MG63 (cell line): Measurements from ENCODE around the gene EIF1AD. TPM values are rescaled to one million over a fixed set of nuclear protein-coding genes. Genes with fewer than 3 reads are reported as not detected.

ENCODE experiments used
- DNase-seq: peaks from one replicate; pipeline ENCODE4 v3.0.0-alpha.2; 2020
- H3K27me3 ChIP-seq: fragments of 250-450 bp; sonication (Bioruptor Pico); 2 replicates; pipeline ENCODE4 v1.5.1; 2020; ENCODE audit warnings: mild to moderate bottlenecking, moderate library complexity
- H3K36me3 ChIP-seq: fragments of 250-450 bp; sonication (Bioruptor Pico); 2 replicates; pipeline ENCODE4 v1.5.1; 2020; ENCODE audit warnings: mild to moderate bottlenecking, moderate library complexity
- H3K4me3 ChIP-seq: fragments of 250-450 bp; sonication (Bioruptor Pico); 2 replicates; pipeline ENCODE4 v1.5.1; 2020; ENCODE audit warnings: mild to moderate bottlenecking, moderate library complexity
- H3K9me3 ChIP-seq: fragments of 250-450 bp; sonication (Bioruptor Pico); 2 replicates; pipeline ENCODE4 v1.5.1; 2020; ENCODE audit warnings: mild to moderate bottlenecking, moderate library complexity
- total RNA-seq: library from RNA; depleted of rRNA; stranded (reverse); fragments of >200 nt; shearing (Covaris generic); gene quantifications from 2 replicates; pipeline ENCODE4 v1.2.3, GENCODE V29; 2014; ENCODE audit warnings: low replicate concordance; rRNA removed

EIF1AD gene
- total RNA-seq, result 17.5 and 32.3 TPM in 2 replicates

DNA sequence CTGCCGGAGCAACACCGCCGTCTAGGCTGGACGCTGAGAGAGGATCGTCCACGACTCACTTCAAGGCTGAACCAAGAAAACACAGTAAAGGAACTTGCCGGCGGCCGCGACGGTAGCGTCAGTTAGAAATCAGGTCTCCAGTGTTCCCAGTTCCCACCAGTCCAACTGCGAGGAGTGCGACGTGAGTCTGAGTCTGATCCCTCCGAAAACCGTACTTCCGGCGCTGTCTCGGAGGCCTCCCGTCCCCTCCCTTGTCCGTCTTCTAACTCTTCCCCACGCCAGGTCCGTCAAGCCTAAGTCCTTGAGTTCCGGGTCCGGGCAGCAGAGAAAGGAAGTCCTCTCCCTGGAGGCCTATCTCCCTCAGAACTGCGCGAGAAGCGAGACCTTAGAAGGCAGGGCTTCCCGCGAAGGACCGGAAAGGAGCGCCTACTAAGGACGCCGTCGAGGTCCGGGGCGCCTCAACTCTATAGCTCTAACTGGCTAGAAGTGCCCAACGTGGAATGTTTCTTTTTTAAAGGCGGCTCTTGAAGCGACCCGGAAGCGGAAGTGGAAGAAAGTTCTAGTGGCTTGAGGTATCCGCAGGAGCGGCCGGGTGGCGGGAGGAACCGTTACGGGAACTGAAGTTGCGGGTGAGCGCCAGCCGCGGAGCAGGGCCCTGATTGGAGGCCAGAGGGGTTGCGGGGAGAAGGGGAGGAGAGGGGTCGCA lies at the start of gene EIF1AD, which contains the start of gene BANF1:
Gene EIF1AD, minus strand, starts transcription at position 216 of the 706 bp plus-strand sequence. CDS start 1,768 bp downstream, outside the sequence.
Gene BANF1, plus strand, starts transcription at position 562 of the 706 bp plus-strand sequence. CDS start 748 bp downstream, outside the sequence.
- no peaks in the 10 kb centered on the region for H3K9me3 ChIP-seq
- no peaks in the 10 kb centered on the region for H3K27me3 ChIP-seq
- DNase-seq, result peak; percentile 97
- H3K4me3 ChIP-seq, result peak within 1 kb of the TSS; percentile 90
- H3K36me3 ChIP-seq, result peaks cover 69% of the 10 kb centered on the region

- H3K4me3 ChIP-seq, result peak overlapping the region; percentile 92
- no peaks in the 10 kb centered on the region for H3K9me3 ChIP-seq
- H3K27me3 ChIP-seq, result no peaks in the 10 kb centered on the region
- H3K36me3 ChIP-seq, result peaks cover 34% of the 10 kb centered on the region
- DNase-seq, result no peak
Observed at GRCh38 chr11:66051371-66051765, 49.4 kb upstream of the EIF1AD start.

- no peaks in the 10 kb centered on the region for H3K9me3 ChIP-seq
- H3K27me3 ChIP-seq, result no peaks in the 10 kb centered on the region
- DNase-seq, result no peak
Observed at GRCh38 chr11:66050581-66051231, 48.7 kb upstream of the EIF1AD start.

DNA sequence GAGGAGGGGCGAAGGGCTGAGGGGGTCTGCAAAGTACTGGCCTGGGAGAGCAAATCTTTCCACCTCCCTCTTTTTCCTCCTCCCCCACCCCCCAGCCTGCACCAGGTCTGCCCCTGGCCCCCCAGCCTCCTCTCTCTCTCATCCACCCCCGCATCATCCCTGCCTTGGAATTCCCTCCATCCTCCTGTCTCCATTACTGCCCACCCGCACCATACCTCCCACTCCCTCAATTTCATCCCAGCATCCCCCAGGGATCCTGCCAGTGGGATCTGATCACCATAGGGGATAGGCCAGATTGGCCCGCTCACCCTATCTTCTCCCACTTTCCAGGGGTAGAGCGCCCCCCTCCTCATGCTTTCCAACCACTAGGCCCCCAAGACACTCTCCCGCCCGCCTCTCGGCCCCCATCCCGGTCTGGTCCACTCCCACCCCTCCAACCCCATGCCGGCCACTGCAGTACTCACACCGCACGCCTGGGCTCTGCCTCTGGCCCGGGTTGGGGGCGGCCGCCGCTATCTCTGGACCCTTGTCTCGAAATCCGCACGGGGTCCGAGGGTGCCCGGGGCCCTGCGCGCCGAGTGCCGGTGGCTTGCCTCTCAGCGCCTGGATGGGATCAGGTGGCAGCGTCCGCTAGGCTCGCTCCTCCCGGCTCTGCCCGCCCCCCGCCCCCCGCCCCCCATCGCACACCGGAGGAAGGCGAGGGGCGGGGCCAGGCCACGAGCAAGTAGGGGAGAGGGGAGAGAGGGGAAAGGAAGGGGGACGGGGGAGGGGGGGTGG lies 46.8 kb upstream of the EIF1AD start, which contains the start of gene GAL3ST3:
Gene GAL3ST3, minus strand, starts transcription at position 615 of the 777 bp plus-strand sequence. CDS start 3,746 bp downstream, outside the sequence.
- no peak within 1 kb of the TSS for H3K4me3 ChIP-seq
- H3K36me3 ChIP-seq, result peaks cover 9% of the 10 kb centered on the region
- no peak for DNase-seq
- H3K27me3 ChIP-seq, result no peaks in the 10 kb centered on the region
- H3K9me3 ChIP-seq, result no peaks in the 10 kb centered on the region

More at GRCh38 chr11:66050581-66051231, 48.7 kb upstream of the EIF1AD start:
- no peak overlapping the region for H3K4me3 ChIP-seq
- peaks cover 29% of the 10 kb centered on the region for H3K36me3 ChIP-seq

- Histone ChIP-seq H3K4me3 (no peak overlapping the region), H3K9me3 (no peaks in the 10 kb centered on the region), H3K36me3 (peaks cover 3% of the 10 kb centered on the region), H3K27me3 (no peaks in the 10 kb centered on the region)
- DNase-seq, result no peak
Observed at GRCh38 chr11:66047541-66048365, 45.8 kb upstream of the EIF1AD start.

GRCh38 chr11:66046901-66047300 lies 44.9 kb upstream of the EIF1AD start:
- Histone ChIP-seq H3K9me3 (no peaks in the 10 kb centered on the region), H3K36me3 (no peaks in the 10 kb centered on the region), H3K27me3 (no peaks in the 10 kb centered on the region), H3K4me3 (no peak overlapping the region)
- DNase-seq, result no peak

DNA sequence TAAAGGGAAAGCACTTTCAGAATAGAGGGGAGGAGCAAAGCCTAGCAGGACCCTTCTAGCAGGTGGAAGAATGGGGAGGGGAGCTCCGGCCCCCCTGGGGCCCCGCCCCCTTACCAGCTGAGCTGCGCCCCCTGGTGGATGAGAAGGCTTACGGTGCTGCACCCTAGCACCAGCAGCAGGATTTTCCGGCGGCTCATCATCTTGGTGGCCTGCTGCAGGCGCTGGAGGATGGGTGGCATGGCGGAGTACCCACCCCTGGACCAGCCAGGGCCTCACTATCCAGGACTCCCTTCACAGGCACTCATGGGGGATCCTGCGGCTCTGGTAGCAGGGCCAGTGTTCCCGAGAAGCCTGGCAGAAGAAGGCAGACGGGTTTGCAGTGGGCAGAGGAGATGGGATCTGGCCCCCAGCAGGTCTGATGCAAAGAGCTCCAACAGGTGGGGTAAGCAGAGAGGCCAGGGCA lies 43.3 kb upstream of the EIF1AD start:
- Histone ChIP-seq H3K36me3 (no peaks in the 10 kb centered on the region), H3K27me3 (no peaks in the 10 kb centered on the region), H3K9me3 (no peaks in the 10 kb centered on the region), H3K4me3 (no peak overlapping the region)
- peak; percentile 61 for DNase-seq

- H3K27me3 ChIP-seq, result no peaks in the 10 kb centered on the region
- no peak overlapping the region for H3K4me3 ChIP-seq
- DNase-seq, result no peak
- no peaks in the 10 kb centered on the region for H3K36me3 ChIP-seq
- no peaks in the 10 kb centered on the region for H3K9me3 ChIP-seq
Observed at GRCh38 chr11:66044757-66045156, 42.8 kb upstream of the EIF1AD start.

DNA sequence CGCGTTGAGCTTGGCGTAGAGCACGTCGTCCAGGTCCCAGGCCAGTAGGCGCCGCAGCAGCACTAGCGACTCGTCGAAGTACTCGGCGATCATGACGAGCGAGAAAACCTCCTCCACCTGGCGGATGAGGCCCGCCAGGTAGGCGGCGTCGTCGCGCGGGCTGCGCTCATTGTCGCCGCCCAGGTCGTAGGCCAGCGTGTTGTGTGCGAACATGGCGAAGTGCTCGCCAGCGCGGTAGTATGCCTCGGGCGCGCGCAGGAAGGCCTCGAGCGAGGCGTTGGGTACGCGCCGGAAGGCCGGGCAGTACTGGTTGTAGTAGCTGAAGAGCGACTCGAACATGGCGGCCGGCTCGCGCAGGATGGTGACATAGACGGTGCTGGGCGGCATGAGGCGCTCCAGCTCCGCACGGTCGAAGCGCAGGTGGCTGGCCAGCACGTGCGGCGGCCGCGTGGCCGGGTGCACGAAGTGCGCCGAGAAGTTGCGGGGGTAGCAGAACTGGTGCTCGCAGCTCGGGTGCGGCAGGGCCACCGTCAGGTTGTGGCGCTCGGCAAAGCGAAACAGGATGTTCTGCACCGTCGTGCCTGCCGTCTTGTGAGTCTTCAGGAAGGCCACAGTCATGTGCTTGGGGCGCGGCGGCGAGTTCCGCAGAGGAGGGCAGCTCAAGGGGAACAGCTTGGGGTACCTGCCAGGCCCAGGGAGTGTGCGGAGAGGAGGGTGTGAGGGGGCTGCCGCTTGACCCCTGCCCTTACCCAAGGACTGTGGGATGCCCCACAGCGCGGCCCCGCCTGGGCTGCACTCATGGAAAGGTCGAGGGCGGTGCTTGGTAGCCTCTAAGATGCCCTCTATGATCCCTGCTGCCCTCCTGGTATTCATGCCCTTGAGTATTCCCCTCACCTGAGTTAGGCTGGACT lies 41.3 kb upstream of the EIF1AD start:
- Histone ChIP-seq H3K36me3 (no peaks in the 10 kb centered on the region), H3K9me3 (no peaks in the 10 kb centered on the region), H3K27me3 (no peaks in the 10 kb centered on the region), H3K4me3 (no peak overlapping the region)
- DNase-seq, result no peak

DNA sequence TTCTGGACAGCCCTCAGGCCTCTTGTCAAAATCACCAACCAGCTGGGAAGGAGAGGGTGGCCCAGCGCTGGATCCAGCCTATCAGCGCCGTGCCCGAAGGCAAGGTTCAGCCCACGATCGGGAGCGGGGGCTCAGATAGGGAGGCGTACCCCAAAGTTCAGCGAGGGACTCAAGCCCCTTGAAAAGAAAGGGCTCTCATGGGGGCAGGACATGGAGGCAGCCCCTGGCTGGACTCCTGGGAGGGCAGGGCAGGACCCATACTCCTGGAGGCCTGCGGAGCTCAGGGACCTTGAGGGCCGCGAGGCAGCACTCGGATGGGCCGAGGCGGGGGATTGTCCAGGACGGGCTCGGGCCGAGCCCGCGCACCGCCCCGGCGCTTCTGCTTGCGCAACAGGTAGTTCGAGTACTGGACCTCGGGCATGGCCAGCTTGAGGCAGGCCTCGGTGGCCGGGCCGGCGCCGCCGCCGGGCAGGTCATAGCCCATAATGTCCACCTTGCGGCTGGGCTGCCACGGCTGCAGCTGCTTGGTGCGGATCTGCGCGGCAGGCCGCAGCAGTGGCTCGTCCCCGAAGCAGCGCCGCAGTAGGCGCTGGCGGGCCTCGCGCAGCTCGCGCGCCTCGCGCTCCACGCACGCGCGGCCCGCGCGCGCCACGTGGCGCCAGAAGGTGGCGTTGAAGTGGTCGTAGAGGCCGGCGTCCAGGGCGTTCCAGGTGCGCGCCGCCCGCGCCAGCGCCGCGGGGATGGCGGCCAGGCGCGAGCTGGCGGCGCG lies 40.5 kb upstream of the EIF1AD start:
- Histone ChIP-seq H3K9me3 (no peaks in the 10 kb centered on the region), H3K36me3 (no peaks in the 10 kb centered on the region), H3K4me3 (no peak overlapping the region), H3K27me3 (no peaks in the 10 kb centered on the region)
- no peak for DNase-seq

DNA sequence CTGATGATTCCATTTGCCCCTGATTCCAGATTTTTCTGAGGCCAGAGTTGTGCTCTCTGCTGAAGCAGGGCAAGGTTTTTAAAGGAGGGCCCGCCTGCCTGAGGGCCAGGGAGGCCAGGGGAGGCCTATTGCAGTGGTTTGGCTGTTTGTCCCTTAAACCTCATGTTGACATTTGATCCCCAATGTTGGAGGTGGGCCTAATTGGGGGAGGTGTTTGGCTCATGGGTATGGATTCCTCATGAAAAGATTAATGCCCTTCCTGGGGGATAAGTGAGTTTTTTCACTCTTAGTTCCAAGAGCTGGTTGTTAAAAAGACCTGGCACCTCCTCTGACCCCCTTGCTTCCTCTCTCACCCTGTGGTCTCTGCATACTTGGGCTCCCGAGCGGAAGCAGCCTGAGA lies 37.8 kb upstream of the EIF1AD start:
- no peak for DNase-seq
- Histone ChIP-seq H3K9me3 (no peaks in the 10 kb centered on the region), H3K36me3 (no peaks in the 10 kb centered on the region), H3K4me3 (no peak overlapping the region), H3K27me3 (no peaks in the 10 kb centered on the region)

DNA sequence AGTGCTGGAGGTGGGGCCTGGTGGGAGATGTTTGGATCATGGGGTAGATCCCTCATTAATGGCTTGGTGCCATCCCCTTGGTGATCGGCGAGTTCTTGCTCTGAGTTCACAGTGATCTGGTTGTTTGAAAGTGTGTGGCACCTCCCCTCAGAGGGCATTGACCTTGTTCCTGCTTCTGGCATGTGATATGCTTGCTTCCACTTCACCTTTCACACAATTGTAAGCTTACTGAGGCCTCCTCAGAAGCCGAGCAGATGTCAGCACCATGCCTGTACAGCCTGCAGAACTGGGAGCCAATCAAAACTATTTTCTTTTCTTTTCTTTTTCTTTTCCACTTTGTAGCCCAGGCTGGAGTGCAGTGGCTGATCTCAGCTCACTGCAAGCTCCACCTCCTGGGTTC lies 35.4 kb upstream of the EIF1AD start:
- Histone ChIP-seq H3K27me3 (no peaks in the 10 kb centered on the region), H3K36me3 (no peaks in the 10 kb centered on the region), H3K9me3 (no peaks in the 10 kb centered on the region), H3K4me3 (no peak overlapping the region)
- no peak for DNase-seq

DNA sequence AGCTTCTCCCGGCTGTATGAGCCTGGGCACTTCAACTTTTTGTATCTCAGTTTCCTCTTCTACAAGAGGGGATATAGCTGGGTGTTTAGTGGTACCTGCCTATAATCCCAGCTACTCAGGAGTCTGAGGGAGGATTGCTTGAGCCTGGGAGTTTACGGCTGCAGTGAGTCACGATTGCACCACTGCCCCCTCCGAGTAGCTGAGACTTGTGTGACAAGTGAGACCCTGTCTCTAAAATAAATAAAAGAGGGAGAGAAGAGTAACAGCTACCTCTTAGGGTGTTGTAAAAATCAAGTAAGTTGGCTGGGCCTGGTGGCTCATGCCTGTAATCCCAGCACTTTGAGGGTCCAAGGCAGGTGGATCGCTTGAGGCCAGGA lies 34.4 kb upstream of the EIF1AD start:
- Histone ChIP-seq H3K4me3 (no peak overlapping the region), H3K36me3 (peaks cover 3% of the 10 kb centered on the region; the same call in 1 of the 2 replicates), H3K9me3 (no peaks in the 10 kb centered on the region), H3K27me3 (no peaks in the 10 kb centered on the region)
- DNase-seq, result no peak

DNA sequence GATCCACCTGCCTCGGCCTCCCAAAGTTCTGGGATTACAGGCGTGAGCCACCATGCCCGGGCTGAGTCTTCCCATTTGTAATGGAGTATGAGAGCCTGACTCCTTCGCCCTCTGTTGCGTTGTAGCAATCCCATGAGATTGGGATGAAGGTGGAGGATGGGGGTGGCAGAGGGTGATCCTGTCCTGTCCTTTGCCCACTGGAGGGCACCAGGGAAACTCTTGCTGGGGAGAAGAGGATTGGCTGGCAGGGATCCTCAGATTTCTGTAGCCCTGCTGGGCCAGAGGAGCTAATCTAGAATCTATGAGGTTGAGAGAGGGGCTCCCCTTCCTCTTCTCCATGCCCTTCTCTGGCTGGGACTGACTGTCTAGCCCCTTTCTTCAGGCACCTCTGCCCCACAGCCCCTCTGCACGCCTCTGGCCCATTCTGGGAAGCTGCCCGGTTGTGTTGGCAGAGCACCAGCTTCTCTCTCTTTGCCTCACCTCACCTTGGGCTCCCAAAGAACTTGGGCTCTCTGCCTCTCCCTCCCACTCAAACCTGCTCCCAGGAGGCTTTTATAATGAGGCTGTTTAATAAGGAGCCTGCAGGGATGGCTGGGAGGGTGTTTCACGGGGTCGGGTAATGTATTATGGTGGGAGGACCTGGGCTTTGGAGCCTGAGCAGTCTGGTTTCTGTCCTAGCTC lies 33.8 kb upstream of the EIF1AD start:
- no peaks in the 10 kb centered on the region for H3K27me3 ChIP-seq
- DNase-seq, result no peak
- H3K4me3 ChIP-seq, result no peak overlapping the region
- no peaks in the 10 kb centered on the region for H3K9me3 ChIP-seq
- peaks cover 4% of the 10 kb centered on the region; the same call in 1 of the 2 replicates for H3K36me3 ChIP-seq
